SK-N-SH (cell line): ENCODE data around the gene KLHL26.

Experiments
- EP300 ChIP-seq, 2 experiments: IDR thresholded peaks; 2 replicates each; pipeline versions ENCODE4 v1.4.0 to v1.6.1; 2012; ENCODE audit warnings: borderline replicate concordance in 1 of 2, low read depth in 1 of 2, low read length in 1 of 2
- TF ChIP-seq, protein P1 (sequence below): fragments of 200-600 bp; sonication (generic); IDR thresholded peaks from 2 replicates; pipeline ENCODE4 v1.6.1; 2017; ENCODE audit warnings: antibody characterized with exemption, mild to moderate bottlenecking, moderate library complexity

DNA sequence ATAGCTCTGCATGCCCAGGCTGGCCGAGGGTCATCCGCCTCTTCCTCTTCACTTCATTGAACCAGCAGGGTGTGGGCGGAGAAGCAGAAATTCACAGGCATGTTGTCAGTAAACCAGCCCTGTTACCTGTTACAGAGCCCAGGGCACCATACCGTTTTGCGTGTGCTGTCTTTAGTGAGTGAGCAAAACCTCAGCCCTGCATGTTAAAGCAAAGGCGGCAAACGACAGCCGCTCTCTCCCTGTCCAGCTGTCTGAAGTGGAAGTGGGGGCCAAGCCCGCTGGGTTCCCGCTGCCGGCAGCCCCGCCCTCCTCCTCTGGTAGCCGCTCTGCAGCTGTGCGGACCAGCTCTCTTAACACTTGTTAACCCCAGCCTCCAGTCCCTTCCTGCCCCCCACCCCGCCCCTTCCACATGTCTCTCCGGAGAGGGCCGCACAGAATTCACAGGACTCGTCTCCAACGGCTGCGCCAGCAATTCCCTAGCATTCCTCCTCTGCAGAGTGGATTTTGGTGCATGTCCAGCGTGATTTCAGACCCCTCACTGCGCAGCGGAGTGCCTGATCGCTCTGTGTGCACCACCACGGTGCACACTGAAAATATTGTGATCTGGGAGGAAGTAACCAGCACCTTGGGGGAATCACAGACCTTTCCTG, 12.7 kb downstream of the KLHL26 start:
- no peak for TF ChIP-seq EP300 (IDR thresholded peaks at IDR 0.05; ENCODE audit: borderline replicate concordance in 1 of 2, low read depth in 1 of 2, low read length in 1 of 2)
- TF ChIP-seq, protein P1, sequence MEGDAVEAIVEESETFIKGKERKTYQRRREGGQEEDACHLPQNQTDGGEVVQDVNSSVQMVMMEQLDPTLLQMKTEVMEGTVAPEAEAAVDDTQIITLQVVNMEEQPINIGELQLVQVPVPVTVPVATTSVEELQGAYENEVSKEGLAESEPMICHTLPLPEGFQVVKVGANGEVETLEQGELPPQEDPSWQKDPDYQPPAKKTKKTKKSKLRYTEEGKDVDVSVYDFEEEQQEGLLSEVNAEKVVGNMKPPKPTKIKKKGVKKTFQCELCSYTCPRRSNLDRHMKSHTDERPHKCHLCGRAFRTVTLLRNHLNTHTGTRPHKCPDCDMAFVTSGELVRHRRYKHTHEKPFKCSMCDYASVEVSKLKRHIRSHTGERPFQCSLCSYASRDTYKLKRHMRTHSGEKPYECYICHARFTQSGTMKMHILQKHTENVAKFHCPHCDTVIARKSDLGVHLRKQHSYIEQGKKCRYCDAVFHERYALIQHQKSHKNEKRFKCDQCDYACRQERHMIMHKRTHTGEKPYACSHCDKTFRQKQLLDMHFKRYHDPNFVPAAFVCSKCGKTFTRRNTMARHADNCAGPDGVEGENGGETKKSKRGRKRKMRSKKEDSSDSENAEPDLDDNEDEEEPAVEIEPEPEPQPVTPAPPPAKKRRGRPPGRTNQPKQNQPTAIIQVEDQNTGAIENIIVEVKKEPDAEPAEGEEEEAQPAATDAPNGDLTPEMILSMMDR = no peak
